ENCODE measurements around the gene TAGLN2. TPM values are rescaled to one million over a fixed set of nuclear protein-coding genes. Genes with fewer than 3 reads are reported as not detected.
A peak's percentile ranks its signal among the peaks of the same experiment; 100 is the strongest.

Gene TAGLN2
- total RNA-seq, 1 donor from 2014 or later = 116 TPM

DNA sequence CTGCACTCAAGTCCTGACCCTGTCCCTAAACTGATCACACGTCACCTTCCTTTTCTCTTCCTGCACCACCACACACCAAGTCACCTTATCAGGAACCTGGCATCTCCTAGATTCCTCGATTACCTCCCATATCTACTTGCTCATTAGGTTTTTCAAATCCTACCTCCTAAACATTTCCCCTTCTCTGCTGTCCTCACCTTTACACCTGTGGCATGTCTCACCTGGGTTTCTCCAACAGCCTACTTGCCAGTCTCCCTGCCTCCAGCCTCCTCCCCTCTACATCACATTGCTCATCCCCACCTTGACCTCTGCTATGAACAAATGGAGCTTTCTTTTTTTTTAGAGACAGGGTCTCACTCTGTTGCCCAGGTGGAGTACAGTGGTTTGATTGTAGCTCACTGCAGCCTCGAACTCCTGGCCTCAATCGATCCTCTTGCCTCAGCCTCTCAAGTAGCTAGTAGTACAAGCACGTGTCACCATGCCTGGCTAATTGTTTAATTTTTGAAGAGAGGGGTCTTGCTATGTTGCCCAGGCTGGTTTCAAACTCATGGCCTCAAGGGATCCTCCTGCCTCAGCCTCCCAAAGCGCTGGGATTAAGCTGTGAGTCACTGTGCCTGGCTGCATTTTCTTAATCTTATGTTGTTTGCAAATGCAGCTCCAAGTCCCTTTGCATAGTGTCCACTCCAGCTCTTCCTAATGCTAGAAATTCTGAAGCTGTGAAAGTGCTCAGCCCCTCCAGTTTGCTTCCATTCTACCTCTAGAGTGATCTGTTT is 13.8 kb upstream of the TAGLN2 start:
- intact Hi-C loops (cut with DNase I) = no loop called here
- ATAC-seq (ENCODE audit: poor library complexity) = no peak
- DNase-seq = no peak

DNA sequence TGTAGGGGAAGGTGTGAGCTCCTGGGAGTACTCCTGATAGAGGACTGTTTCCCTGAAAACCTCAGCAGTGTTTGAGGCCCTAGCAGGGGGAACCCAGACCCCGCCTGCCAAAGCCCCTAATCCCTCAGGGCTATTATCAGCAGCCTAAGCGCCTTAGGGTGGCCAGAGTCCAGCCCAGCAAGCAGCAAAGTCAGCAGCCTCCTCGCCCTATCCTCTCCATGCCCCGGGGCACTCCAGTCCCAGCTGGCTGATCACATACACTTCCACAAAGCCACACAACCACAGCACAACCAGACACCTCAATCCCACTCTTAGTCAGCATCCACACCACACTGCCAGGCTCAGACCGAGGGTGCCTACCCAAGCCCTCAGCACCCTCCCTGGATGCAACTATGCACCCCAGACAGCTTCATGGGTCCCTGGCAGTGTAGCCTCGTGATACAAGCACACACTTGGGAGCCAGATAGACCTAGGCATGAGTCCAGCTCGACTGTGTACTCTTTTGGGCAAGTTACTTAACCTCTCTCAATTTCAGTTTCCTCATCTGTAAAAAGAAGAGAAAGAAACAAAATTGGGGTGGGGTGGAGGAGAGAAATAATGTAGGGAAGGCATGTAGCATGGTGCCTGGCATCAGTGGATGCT is 13.0 kb upstream of the TAGLN2 start:
- intact Hi-C loops (cut with DNase I) = no loop called here
- DNase-seq = no peak
- no peak for ATAC-seq (ENCODE audit: poor library complexity)

- ATAC-seq (ENCODE audit: poor library complexity) = no peak
- no peak for DNase-seq
- intact Hi-C loops (cut with DNase I) = loop anchor here (2.0 kb wide), 1 partner anchor 70 kb away; no protein-coding TSS in a partner anchor
These were observed 11.9 kb upstream of the TAGLN2 start for GRCh38 chr1:159937054-159937750.

DNA sequence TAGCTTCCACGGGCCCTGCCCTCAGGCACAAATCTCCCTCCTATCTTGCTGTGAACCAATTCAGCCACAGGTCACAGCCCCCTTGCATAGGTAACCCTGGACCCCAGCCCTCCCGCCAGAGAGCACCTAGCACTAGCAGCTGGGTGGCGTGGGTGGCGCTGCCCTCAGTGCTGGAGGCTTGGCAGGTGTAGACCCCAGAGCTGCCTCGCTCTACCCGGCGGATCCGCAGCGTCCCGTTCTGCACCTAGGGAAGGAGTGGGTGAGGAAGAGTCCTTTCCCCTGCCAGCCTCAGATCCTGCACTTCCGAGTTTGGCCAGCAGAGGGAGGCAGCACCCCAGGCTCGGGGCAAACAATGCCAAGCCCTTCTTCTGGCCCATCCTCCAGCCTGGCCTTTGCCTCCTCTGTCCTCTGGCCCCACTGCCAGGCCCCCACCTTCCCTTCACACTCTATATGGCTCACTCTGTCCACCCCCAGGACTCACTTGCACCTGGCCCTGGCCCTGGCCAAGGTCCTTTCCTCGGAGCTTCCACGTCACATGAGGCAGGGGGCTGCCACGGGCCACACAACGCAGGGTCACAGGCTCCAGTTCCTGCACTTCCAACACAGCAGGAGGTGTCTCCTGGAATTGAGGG is 11.1 kb upstream of the TAGLN2 start:
- DNase-seq = peak; percentile 80
- peak; percentile 85 for ATAC-seq (ENCODE audit: poor library complexity)

GRCh38 chr1:159935719-159936272 is 10.5 kb upstream of the TAGLN2 start:
- ATAC-seq (ENCODE audit: poor library complexity) (peak; percentile 45), DNase-seq (no peak)

More for the DNA sequence above, 11.1 kb upstream of the TAGLN2 start:
- intact Hi-C loops (cut with DNase I) = loop anchor here (2.0 kb wide), 1 partner anchor 70 kb away; no protein-coding TSS in a partner anchor

DNA sequence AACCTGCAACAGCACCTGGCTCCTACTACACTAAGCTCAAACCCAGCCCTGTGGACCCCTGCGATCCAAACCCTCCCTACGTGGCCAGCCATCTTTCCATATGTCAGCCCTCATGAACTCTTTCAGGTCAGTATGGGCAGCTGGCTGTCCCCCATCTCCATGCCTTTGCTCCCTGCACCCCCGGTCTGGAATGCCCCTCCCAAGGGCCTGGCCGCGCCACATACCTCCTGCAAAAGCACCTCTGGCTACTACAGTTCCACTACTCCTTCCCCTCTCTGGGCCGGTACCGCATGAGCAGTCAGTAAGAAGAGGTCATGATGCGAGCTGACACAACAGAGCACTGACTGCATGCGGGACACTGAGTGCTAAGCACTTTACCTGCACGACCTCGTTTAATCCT is 10.0 kb upstream of the TAGLN2 start:
- intact Hi-C loops (cut with DNase I) = no loop called here
- DNase-seq (no peak), ATAC-seq (ENCODE audit: poor library complexity) (no peak)

More at GRCh38 chr1:159935719-159936272, 10.5 kb upstream of the TAGLN2 start:
- intact Hi-C loops (cut with DNase I) = loop anchor here (2.0 kb wide), 1 partner anchor 71 kb away; no protein-coding TSS in a partner anchor

DNA sequence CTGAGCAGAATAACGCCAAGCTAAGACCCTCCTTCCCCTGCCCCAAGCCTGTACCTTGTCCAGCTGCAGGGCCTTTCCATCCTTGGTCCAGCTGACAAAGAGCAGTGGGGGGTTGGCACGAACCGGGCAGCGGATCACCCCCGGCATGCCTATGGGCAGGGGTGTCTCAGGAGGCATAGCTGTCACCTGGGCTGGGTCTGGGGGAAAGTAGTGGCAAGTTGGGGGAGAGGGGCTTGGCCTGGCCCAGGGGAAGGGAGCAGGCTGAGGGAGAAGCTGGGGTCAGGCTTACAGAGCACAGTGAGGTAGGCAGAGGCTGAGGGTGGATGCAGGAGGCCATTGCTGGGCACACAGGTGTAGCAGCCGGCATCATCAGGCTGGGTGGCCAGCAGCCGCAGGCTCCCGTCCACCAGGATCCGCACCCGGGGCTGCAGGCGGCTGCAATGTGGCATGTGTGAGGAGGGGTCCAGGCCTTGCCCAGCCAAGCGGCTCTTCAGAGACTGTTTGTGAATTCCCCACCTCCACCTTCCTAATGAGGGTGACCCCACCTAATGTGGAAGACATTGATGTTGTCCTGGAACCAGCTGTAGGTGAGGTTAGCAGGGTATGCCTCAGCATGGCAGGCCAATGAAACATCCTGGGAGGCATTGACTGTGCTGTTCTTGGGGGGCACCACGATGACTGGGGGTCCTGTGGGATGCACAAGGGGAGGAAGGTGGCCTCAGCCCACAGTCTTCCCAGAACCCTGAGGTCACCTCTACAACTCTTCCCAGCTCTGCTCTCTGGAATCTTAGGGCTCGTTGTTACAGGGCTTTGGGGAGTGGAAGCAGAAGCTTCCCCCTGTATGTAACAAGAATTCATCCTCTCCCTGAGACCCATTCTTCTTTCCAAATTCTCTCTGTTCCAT is 9.1 kb upstream of the TAGLN2 start:
- no peak for ATAC-seq (ENCODE audit: poor library complexity)
- DNase-seq = no peak
- intact Hi-C loops (cut with DNase I) = no loop called here

GRCh38 chr1:159933347-159933746 is 8.0 kb upstream of the TAGLN2 start:
- ATAC-seq (ENCODE audit: poor library complexity) = no peak
- intact Hi-C loops (cut with DNase I) = no loop called here
- DNase-seq = no peak

- ATAC-seq (ENCODE audit: poor library complexity) (no peak), DNase-seq (no peak)
- intact Hi-C loops (cut with DNase I) = no loop called here
These were observed 7.3 kb upstream of the TAGLN2 start for GRCh38 chr1:159932296-159933285.

DNA sequence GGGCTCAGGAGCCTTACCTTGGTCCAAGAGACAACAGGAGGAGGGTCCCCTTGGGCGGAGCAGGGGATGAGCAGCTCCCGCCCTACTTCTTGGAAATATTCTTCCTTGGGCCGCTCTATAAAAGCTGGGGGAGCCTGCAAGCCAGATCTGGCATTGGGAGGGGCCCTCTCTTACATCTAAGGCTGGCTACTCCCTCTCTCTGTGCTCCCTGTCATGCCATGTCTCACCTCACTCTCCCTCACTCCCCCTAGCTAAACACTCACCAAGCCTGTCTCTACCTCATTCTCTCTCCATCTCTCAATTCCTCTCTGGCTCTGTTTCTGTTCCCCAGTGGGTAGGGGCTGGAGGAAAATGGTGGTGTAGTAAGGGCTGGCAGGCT is 6.5 kb upstream of the TAGLN2 start:
- ATAC-seq (ENCODE audit: poor library complexity) = no peak
- intact Hi-C loops (cut with DNase I) = no loop called here
- DNase-seq = no peak

DNA sequence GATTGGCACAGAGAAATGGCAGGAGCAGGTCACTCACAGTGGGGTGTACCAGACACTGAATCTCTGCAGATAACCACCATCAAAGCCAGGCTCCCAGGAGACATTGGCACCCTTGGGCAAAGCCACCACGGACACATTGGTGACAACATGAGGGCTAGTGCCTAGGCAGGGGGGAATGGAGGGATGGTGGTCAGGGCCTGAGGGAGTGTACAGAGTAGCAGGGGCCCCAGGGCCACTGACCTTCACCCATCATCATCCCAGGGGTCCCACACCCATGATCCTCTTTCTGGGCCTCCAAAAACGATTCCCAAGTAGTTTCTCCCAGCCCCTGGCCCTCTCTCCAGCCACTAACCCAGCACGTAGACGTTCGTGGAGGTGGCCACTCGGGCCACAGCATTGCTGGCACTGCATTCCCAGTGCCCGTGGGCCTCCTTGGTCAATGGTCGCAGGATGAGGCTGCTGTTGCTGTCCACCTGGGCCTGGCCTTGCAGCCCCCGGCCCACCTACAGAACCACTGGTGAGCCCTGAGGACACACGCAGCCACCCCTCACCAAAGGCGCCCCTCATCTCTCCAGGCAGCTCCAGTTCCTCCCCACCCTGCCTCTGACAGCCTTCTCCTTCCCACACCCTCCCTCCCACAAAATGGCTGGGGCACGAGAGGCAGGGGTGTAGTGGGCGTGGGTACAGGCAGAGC is 5.9 kb upstream of the TAGLN2 start:
- DNase-seq (no peak), ATAC-seq (ENCODE audit: poor library complexity) (no peak)
- intact Hi-C loops (cut with DNase I) = no loop called here

- intact Hi-C loops (cut with DNase I) = no loop called here
- DNase-seq = no peak
- no peak for ATAC-seq (ENCODE audit: poor library complexity)
These were observed 5.3 kb upstream of the TAGLN2 start for GRCh38 chr1:159930634-159931033.

GRCh38 chr1:159930216-159930615 is 4.9 kb upstream of the TAGLN2 start:
- no peak for ATAC-seq (ENCODE audit: poor library complexity)
- intact Hi-C loops (cut with DNase I) = no loop called here
- DNase-seq = no peak

GRCh38 chr1:159929155-159930051 is 4.1 kb upstream of the TAGLN2 start:
- ATAC-seq (ENCODE audit: poor library complexity) (no peak), DNase-seq (no peak)
- intact Hi-C loops (cut with DNase I) = loop anchor here (10.0 kb wide), 1 partner anchor 75 kb away; no protein-coding TSS in a partner anchor

DNA sequence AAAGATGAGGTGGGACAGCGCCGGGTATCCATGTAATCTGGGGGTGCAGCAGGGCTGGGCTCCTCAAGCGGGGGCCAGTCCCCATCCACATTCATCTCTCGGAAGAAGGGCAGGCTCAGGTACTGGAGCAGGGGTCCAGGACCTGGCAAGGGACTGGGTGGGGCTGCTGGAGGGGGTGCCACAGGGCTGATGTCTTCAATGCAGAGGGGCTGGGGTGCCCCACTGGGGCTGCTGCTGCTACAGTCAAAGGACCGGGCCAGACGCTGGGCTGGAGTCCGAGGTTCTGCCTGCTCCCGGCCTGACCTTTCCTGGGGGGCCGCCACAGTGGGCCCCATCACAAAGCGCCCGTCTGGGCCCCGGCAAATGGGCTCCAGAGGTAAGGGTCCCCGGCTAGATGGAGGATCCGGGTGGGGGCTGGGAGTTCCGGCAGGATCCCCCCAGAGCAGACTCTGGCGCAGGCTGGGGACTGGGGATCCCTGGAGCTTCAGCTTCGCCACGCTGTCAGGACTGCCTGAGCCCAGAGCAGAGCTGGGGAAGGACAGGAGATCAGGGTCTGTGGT is 3.3 kb upstream of the TAGLN2 start:
- intact Hi-C loops (cut with DNase I) = loop anchor here (10.0 kb wide), 1 partner anchor 74 kb away; no protein-coding TSS in a partner anchor
- ATAC-seq (ENCODE audit: poor library complexity) = no peak
- DNase-seq = no peak

Data from Right ventricle myocardium superior (tissue), 1 donor.